SJSA1 (cell line): ENCODE results near the gene PLS3. TPM values are rescaled to one million over a fixed set of nuclear protein-coding genes. Genes with fewer than 3 reads are reported as not detected.

ENCODE experiments used
- DNase-seq, 2 experiments: peaks; one replicate each; pipeline ENCODE4 v3.0.0-alpha.2; 2015 to 2020; ENCODE audit warnings: low spot score in 2 of 2, low read depth in 1 of 2
- H3K27ac ChIP-seq: fragments of 250-450 bp; sonication (Bioruptor Pico); 2 replicates; pipeline ENCODE4 v1.5.1; 2020; ENCODE audit warnings: mild to moderate bottlenecking, moderate library complexity
- H3K27me3 ChIP-seq: fragments of 250-450 bp; sonication (Bioruptor Pico); replicated peaks from 2 replicates; pipeline ENCODE4 v1.5.1; 2020; ENCODE audit warnings: mild to moderate bottlenecking, moderate library complexity
- H3K36me3 ChIP-seq: fragments of 250-450 bp; sonication (Bioruptor Pico); 2 replicates; pipeline ENCODE4 v1.5.1; 2020; ENCODE audit warnings: mild to moderate bottlenecking
- H3K4me1 ChIP-seq: fragments of 250-450 bp; sonication (Bioruptor Pico); replicated peaks from 2 replicates; pipeline ENCODE4 v1.6.1; 2021; ENCODE audit warnings: mild to moderate bottlenecking
- H3K4me3 ChIP-seq: fragments of 250-450 bp; sonication (Bioruptor Pico); 2 replicates; pipeline ENCODE4 v1.5.1; 2020; ENCODE audit warnings: mild to moderate bottlenecking
- H3K9me3 ChIP-seq: fragments of 250-450 bp; sonication (Bioruptor Pico); replicated peaks from 2 replicates; pipeline ENCODE4 v1.5.1; 2020; ENCODE audit warnings: mild to moderate bottlenecking
- total RNA-seq: library from RNA; depleted of rRNA; stranded (reverse); fragments of >200 nt; shearing (Covaris generic); gene quantifications from 2 replicates; pipeline ENCODE4 v1.2.3, GENCODE V29; 2014

The PLS3 gene
- total RNA-seq, 1 experiment from 2014 or later, result 285 TPM

GRCh38 chrX:115581759-115582615 is 21.0 kb downstream of the PLS3 start:
- H3K4me3 ChIP-seq, result no peak overlapping the region
- peaks cover 57% of the 10 kb centered on the region for H3K4me1 ChIP-seq
- H3K9me3 ChIP-seq, result no peaks in the 10 kb centered on the region
- peaks cover 2% of the 10 kb centered on the region; the same call in 1 of the 2 replicates for H3K36me3 ChIP-seq
- no peak for DNase-seq
- no peak overlapping the region for H3K27ac ChIP-seq
- no peaks in the 10 kb centered on the region for H3K27me3 ChIP-seq

GRCh38 chrX:115582616-115583495 is 21.9 kb downstream of the PLS3 start:
- Histone ChIP-seq H3K4me1 (peaks cover 57% of the 10 kb centered on the region), H3K4me3 (no peak overlapping the region), H3K27ac (peak overlapping the region; percentile 49), H3K9me3 (no peaks in the 10 kb centered on the region), H3K36me3 (no peaks in the 10 kb centered on the region), H3K27me3 (no peaks in the 10 kb centered on the region)
- DNase-seq, result no peak

- Histone ChIP-seq H3K9me3 (no peaks in the 10 kb centered on the region), H3K36me3 (no peaks in the 10 kb centered on the region), H3K4me1 (peaks cover 57% of the 10 kb centered on the region), H3K27me3 (no peaks in the 10 kb centered on the region), H3K4me3 (no peak overlapping the region), H3K27ac (peak overlapping the region; percentile 49)
- DNase-seq, result peak in 1 of 2 experiments; percentile 31
Observed at GRCh38 chrX:115583496-115584004, 22.6 kb downstream of the PLS3 start.

GRCh38 chrX:115584696-115585095 is 23.7 kb downstream of the PLS3 start:
- Histone ChIP-seq H3K9me3 (no peaks in the 10 kb centered on the region), H3K27me3 (no peaks in the 10 kb centered on the region), H3K27ac (peak overlapping the region; percentile 49; the same call in 1 of the 2 replicates), H3K4me1 (peaks cover 50% of the 10 kb centered on the region), H3K4me3 (no peak overlapping the region), H3K36me3 (no peaks in the 10 kb centered on the region)
- DNase-seq, result no peak

GRCh38 chrX:115588179-115588578 is 27.2 kb downstream of the PLS3 start:
- no peak for DNase-seq
- Histone ChIP-seq H3K9me3 (no peaks in the 10 kb centered on the region), H3K27ac (no peak overlapping the region)

GRCh38 chrX:115589419-115589818 is 28.4 kb downstream of the PLS3 start:
- Histone ChIP-seq H3K36me3 (no peaks in the 10 kb centered on the region), H3K4me1 (peaks cover 28% of the 10 kb centered on the region), H3K27me3 (no peaks in the 10 kb centered on the region), H3K4me3 (no peak overlapping the region), H3K9me3 (no peaks in the 10 kb centered on the region), H3K27ac (no peak overlapping the region)
- no peak for DNase-seq

More at GRCh38 chrX:115588179-115588578, 27.2 kb downstream of the PLS3 start:
- H3K4me1 ChIP-seq, result peaks cover 40% of the 10 kb centered on the region
- no peak overlapping the region for H3K4me3 ChIP-seq
- no peaks in the 10 kb centered on the region for H3K27me3 ChIP-seq
- H3K36me3 ChIP-seq, result no peaks in the 10 kb centered on the region

GRCh38 chrX:115591420-115591819 is 30.4 kb downstream of the PLS3 start:
- H3K27ac ChIP-seq, result 0 out of 2 replicates have a peak overlapping the region, but pooled peaks have one; percentile 19
- H3K4me3 ChIP-seq, result no peak overlapping the region
- no peaks in the 10 kb centered on the region for H3K27me3 ChIP-seq
- no peaks in the 10 kb centered on the region for H3K36me3 ChIP-seq
- no peaks in the 10 kb centered on the region for H3K9me3 ChIP-seq
- DNase-seq, result no peak
- H3K4me1 ChIP-seq, result peaks cover 21% of the 10 kb centered on the region

- no peaks in the 10 kb centered on the region for H3K36me3 ChIP-seq
- peaks cover 21% of the 10 kb centered on the region for H3K4me1 ChIP-seq
- no peak for DNase-seq
- no peaks in the 10 kb centered on the region for H3K9me3 ChIP-seq
- no peak overlapping the region for H3K4me3 ChIP-seq
- peak overlapping the region; percentile 19; the same call in 1 of the 2 replicates for H3K27ac ChIP-seq
- H3K27me3 ChIP-seq, result no peaks in the 10 kb centered on the region
Observed at GRCh38 chrX:115591856-115592842, 31.2 kb downstream of the PLS3 start.

GRCh38 chrX:115592997-115593734 is 32.2 kb downstream of the PLS3 start:
- Histone ChIP-seq H3K36me3 (no peaks in the 10 kb centered on the region), H3K9me3 (no peaks in the 10 kb centered on the region), H3K4me1 (peaks cover 21% of the 10 kb centered on the region), H3K27ac (peak overlapping the region; percentile 58), H3K4me3 (peak overlapping the region; percentile 35), H3K27me3 (no peaks in the 10 kb centered on the region)
- peak in 1 of 2 experiments; percentile 39 for DNase-seq

GRCh38 chrX:115595049-115595448 is 34.1 kb downstream of the PLS3 start:
- Histone ChIP-seq H3K27ac (peak overlapping the region; percentile 58), H3K4me3 (peak overlapping the region; percentile 35), H3K9me3 (no peaks in the 10 kb centered on the region), H3K27me3 (no peaks in the 10 kb centered on the region), H3K4me1 (peaks cover 21% of the 10 kb centered on the region), H3K36me3 (no peaks in the 10 kb centered on the region)
- no peak for DNase-seq

GRCh38 chrX:115598556-115598955 is 37.6 kb downstream of the PLS3 start:
- no peaks in the 10 kb centered on the region for H3K9me3 ChIP-seq
- no peak overlapping the region for H3K27ac ChIP-seq
- H3K4me1 ChIP-seq, result peaks cover 21% of the 10 kb centered on the region
- peaks cover 4% of the 10 kb centered on the region; the same call in 1 of the 2 replicates for H3K36me3 ChIP-seq
- DNase-seq, result no peak
- H3K27me3 ChIP-seq, result no peaks in the 10 kb centered on the region
- H3K4me3 ChIP-seq, result no peak overlapping the region

- no peak overlapping the region for H3K4me3 ChIP-seq
- H3K4me1 ChIP-seq, result peaks cover 43% of the 10 kb centered on the region
- DNase-seq, result no peak
- peaks cover 4% of the 10 kb centered on the region; the same call in 1 of the 2 replicates for H3K36me3 ChIP-seq
- H3K27ac ChIP-seq, result peak overlapping the region; percentile 76
- no peaks in the 10 kb centered on the region for H3K9me3 ChIP-seq
- no peaks in the 10 kb centered on the region for H3K27me3 ChIP-seq
Observed at GRCh38 chrX:115602308-115602707, 41.3 kb downstream of the PLS3 start.
